Gastrocnemius medialis (tissue), 4 donors: ENCODE measurements around the gene ITFG1. TPM values are rescaled to one million over a fixed set of nuclear protein-coding genes. Genes with fewer than 3 reads are reported as not detected.
"Not testable (repeated sequence)": the region's sequence is repeated elsewhere in the genome, so short reads cannot be mapped to it uniquely, and the experiment has no call there.

ENCODE experiments used
- ATAC-seq, 2 donors: fragments of 150-250 bp; one replicate each; pipeline ENCODE4 v1.9.1; 2016
- DNase-seq, 2 donors: peaks; one replicate each; pipeline ENCODE4 v3.0.0-alpha.2; 2019
- H3K27ac ChIP-seq, 4 donors: fragments of 200-600 bp; sonication (generic); 1 replicate in 1 of 4; 2 replicates in 3 of 4; pipeline ENCODE4 v1.5.1; 2016 to 2018; ENCODE audit warnings: mild to moderate bottlenecking in 2 of 4, moderate library complexity in 1 of 4
- H3K27me3 ChIP-seq, 3 donors: fragments of 200-600 bp; sonication (generic) in 2 of 3; 1 replicate in 1 of 3; 2 replicates in 2 of 3; pipeline versions ENCODE4 v1.5.1 to v1.6.0; 2016 to 2019; ENCODE audit warnings: mild to moderate bottlenecking in 1 of 3, moderate library complexity in 1 of 3
- H3K36me3 ChIP-seq, 2 donors: fragments of 200-600 bp; sonication (generic) in 1 of 2; one replicate each; pipeline ENCODE4 v1.5.1; 2017 to 2018
- H3K4me1 ChIP-seq, 2 donors: fragments of 200-600 bp; sonication (generic) in 1 of 2; one replicate each; pipeline ENCODE4 v1.5.1; 2016 to 2017; ENCODE audit warnings: mild to moderate bottlenecking in 2 of 2
- H3K4me3 ChIP-seq, 4 donors: fragments of 200-600 bp; sonication (generic) in 3 of 4; 1 replicate in 1 of 4; 2 replicates in 3 of 4; pipeline ENCODE4 v1.5.1; 2016 to 2019; ENCODE audit warnings: mild to moderate bottlenecking in 2 of 4
- H3K9me3 ChIP-seq, 3 donors: fragments of 200-600 bp; sonication (generic) in 2 of 3; 1 replicate in 1 of 3; 2 replicates in 2 of 3; pipeline ENCODE4 v1.5.1; 2016 to 2019
- POLR2A ChIP-seq, 2 donors: fragments of 450-650 bp; IDR thresholded peaks; one replicate each; pipeline ENCODE4 v1.6.1; 2017; ENCODE audit warnings: antibody characterized with exemption in 2 of 2, mild to moderate bottlenecking in 2 of 2, moderate library complexity in 2 of 2
- in situ Hi-C, 4 donors: fragments of 200-750 bp; cut with MboI; loops; one replicate each; pipeline versions ENCODE4 v1.15.0 to v1.8.0; 2017; ENCODE audit warnings: low sequenced_read_pairs in 4 of 4
- intact Hi-C: fragments of 100-400 bp; cut with DNase I; formaldehyde crosslinking; loops from one replicate; pipeline ENCODE4 v1.15.1; 2023; ENCODE audit warnings: low total_unique reads
- total RNA-seq, 4 donors: library from RNA; depleted of rRNA; stranded (reverse); fragments of >200 nt; gene quantifications; one replicate each; pipeline versions ENCODE4 v1.1.0 to v1.2.3, GENCODE V29; 2016
- TF ChIP-seq, protein P1 (sequence below), 5 experiments: fragments of 450-650 bp in 3 of 5; fragments of 200-600 bp in 2 of 5; sonication (generic) in 2 of 5; IDR thresholded peaks in 4 of 5; conservative IDR thresholded peaks in 1 of 5; 1 replicate in 4 of 5; 2 replicates in 1 of 5; pipeline ENCODE4 v1.5.1; 2016 to 2019; ENCODE audit warnings: antibody characterized with exemption in 5 of 5, mild to moderate bottlenecking in 3 of 5, moderate library complexity in 3 of 5

Gene ITFG1
- total RNA-seq, 4 donors from 2014 or later = 20.9 to 37.3 (median 28.6) TPM

DNA sequence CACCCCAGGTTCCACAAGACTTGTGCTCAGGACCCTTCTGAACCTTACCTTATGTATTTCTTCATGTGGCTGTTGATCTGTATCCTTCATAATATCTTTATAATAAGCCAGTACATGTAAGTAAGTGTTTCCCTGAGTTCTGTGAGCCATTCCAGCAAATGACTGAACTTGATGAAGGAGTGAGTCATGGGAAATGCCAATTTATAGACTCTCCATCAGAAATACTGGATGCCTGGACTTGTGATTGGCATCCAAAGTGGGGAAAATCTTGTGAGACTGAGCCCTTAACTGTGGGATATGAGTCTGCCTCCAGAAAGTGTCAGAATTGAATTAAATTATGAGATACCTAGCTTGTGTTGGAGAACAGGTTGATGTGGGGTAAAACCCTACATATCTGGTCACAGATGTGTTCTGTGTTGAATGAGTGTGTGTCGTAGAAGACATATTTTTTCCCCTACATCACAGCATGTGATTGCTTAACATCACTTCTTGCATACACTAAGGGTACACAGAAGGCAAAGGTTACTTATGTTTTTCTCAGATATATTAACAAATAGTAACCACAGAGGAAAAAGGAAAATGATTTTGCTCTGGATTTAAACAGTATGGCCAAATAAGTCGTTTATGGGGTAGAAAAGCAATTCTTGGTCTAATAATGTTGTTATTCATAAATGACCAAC, 247.0 kb downstream of the ITFG1 start:
- Histone ChIP-seq H3K27ac (no peak overlapping the region), H3K4me3 (no peak overlapping the region), H3K27me3 (no peaks in the 10 kb centered on the region), H3K36me3 (peaks cover 6 to 28% of the 10 kb centered on the region in 2 donors), H3K9me3 (no peaks in the 10 kb centered on the region), H3K4me1 (no peaks in the 10 kb centered on the region)
- DNase-seq (no peak), ATAC-seq (no peak)
- TF ChIP-seq, protein P1, sequence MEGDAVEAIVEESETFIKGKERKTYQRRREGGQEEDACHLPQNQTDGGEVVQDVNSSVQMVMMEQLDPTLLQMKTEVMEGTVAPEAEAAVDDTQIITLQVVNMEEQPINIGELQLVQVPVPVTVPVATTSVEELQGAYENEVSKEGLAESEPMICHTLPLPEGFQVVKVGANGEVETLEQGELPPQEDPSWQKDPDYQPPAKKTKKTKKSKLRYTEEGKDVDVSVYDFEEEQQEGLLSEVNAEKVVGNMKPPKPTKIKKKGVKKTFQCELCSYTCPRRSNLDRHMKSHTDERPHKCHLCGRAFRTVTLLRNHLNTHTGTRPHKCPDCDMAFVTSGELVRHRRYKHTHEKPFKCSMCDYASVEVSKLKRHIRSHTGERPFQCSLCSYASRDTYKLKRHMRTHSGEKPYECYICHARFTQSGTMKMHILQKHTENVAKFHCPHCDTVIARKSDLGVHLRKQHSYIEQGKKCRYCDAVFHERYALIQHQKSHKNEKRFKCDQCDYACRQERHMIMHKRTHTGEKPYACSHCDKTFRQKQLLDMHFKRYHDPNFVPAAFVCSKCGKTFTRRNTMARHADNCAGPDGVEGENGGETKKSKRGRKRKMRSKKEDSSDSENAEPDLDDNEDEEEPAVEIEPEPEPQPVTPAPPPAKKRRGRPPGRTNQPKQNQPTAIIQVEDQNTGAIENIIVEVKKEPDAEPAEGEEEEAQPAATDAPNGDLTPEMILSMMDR (IDR thresholded peaks at IDR 0.05 in 4 of 5, conservative IDR thresholded peaks at IDR 0.05 in 1 of 5) = no peak
- no peak for TF ChIP-seq POLR2A (IDR thresholded peaks at IDR 0.05)
- intact Hi-C loops = no loop called here
- in situ Hi-C loops = no loop called here

DNA sequence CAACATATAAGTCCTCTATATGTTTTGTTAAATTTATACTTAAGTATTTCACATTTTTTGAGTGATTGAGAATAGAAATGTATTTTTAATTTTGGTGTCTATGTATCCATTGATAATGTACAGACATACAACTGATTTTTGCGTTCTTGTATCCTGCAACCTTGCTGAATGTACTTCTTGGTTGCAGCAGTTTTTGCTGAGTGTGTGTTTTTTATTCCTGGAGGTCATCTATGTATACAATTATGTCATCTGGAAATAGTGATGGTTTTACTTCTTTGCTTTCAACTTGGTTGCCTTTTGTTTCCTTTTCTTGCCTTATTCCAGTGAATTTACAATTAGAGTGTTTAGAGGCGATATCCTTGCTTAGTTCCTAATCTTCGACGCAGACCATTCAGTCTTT, 249.6 kb downstream of the ITFG1 start:
- Histone ChIP-seq H3K4me1 (no peaks in the 10 kb centered on the region), H3K36me3 (peaks cover 0 to 6% of the 10 kb centered on the region in 2 donors), H3K9me3 (no peaks in the 10 kb centered on the region), H3K4me3 (no peak overlapping the region), H3K27ac (no peak overlapping the region), H3K27me3 (no peaks in the 10 kb centered on the region)
- intact Hi-C loops = no loop called here
- DNase-seq (no peak), ATAC-seq (no peak)
- TF ChIP-seq, protein P1 (IDR thresholded peaks at IDR 0.05 in 4 of 5, conservative IDR thresholded peaks at IDR 0.05 in 1 of 5) = no peak
- no peak for TF ChIP-seq POLR2A (IDR thresholded peaks at IDR 0.05)
- in situ Hi-C loops = no loop called here

DNA sequence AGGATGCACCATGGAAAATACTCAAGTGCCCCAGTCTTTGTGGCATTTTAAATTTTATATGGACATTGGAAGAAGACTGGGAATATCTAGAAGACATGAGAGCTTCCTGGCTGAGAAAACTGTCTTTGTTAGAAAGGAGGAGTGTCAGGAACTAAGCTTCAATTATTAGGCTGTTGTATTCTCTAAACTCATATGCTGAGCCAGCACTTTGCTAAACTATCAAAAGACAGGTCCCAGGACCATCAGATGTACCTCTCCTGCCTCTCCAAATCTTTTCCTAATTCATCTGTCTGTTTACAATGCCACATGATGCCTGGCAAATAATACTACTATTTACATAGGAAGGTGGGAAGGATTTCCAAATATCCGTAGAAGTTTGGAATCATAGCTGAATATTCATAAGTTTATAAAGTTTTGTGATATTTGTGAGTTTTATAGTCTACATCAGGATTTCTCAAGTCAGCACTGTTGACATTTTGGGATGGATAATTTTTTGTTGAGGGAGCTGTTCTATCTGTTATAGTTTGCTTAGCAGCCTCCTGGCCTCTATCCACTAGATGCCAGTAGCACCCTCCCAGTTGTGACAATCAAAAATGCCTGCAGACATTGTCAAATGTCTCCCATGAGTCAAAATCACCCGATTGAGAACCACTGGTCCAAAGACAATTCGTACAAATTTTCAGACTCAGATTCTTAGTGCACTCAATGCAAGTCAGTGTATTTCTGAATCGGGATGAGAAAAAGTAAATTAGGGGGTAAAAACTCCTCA, 255.9 kb downstream of the ITFG1 start:
- Histone ChIP-seq H3K9me3 (no peaks in the 10 kb centered on the region), H3K36me3 (no peaks in the 10 kb centered on the region), H3K27me3 (no peaks in the 10 kb centered on the region), H3K4me3 (no peak overlapping the region), H3K27ac (no peak overlapping the region), H3K4me1 (no peaks in the 10 kb centered on the region)
- intact Hi-C loops = no loop called here
- DNase-seq (no peak), ATAC-seq (no peak)
- in situ Hi-C loops = no loop called here
- TF ChIP-seq, protein P1 (IDR thresholded peaks at IDR 0.05 in 4 of 5, conservative IDR thresholded peaks at IDR 0.05 in 1 of 5) = no peak
- TF ChIP-seq POLR2A (IDR thresholded peaks at IDR 0.05) = no peak

DNA sequence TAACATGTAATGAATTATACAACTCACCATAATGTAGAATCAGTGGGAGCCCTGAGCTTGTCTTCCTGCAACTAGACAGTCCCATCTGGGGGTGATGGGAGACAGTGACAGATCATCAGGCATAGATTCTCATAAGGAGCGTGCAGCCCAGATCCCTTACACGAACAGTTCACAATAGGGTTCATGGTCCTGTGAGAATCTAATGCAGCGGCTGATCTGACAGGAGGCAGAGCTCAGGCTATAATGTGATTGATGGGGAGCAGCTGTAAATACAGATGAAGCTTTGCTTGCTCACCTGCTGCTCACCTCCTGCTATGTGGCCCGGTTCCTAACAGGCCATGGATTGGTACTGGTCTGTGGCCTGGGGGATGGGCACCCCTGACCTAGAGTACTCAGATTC, 257.4 kb downstream of the ITFG1 start:
- DNase-seq, in situ Hi-C loops, H3K4me1 ChIP-seq, H3K27me3 ChIP-seq, H3K4me3 ChIP-seq, ATAC-seq, H3K9me3 ChIP-seq, H3K27ac ChIP-seq, intact Hi-C loops, H3K36me3 ChIP-seq: not testable (repeated sequence)

GRCh38 chr16:47198180-47198575, 262.7 kb downstream of the ITFG1 start:
- Histone ChIP-seq H3K27ac (no peak overlapping the region), H3K36me3 (no peaks in the 10 kb centered on the region), H3K4me1 (peaks cover 6 to 14% of the 10 kb centered on the region in 2 donors), H3K9me3 (no peaks in the 10 kb centered on the region), H3K4me3 (no peak overlapping the region), H3K27me3 (no peaks in the 10 kb centered on the region)
- intact Hi-C loops (no loop called here), in situ Hi-C loops (no loop called here)
- DNase-seq = no peak
- ATAC-seq = no peak
- no peak for TF ChIP-seq POLR2A (IDR thresholded peaks at IDR 0.05)
- TF ChIP-seq, protein P1 (IDR thresholded peaks at IDR 0.05 in 4 of 5, conservative IDR thresholded peaks at IDR 0.05 in 1 of 5) = no peak
